Measurements from ENCODE around the gene MSI1.

MSI1 gene

GRCh38 chr12:120376934-120377572, 8.1 kb upstream of the MSI1 start:
- DNase-seq = no peak

- no peak for DNase-seq
Measured at GRCh38 chr12:120376416-120376815, 7.5 kb upstream of the MSI1 start.

GRCh38 chr12:120376009-120376408, 7.0 kb upstream of the MSI1 start:
- DNase-seq = no peak

GRCh38 chr12:120373683-120374082, 4.7 kb upstream of the MSI1 start:
- no peak for DNase-seq

- DNase-seq = no peak
Measured at GRCh38 chr12:120370343-120371243, 1.6 kb upstream of the MSI1 start.

- DNase-seq = no peak
Measured at GRCh38 chr12:120369603-120370342, 809 bp upstream of the MSI1 start.

GRCh38 chr12:120367924-120368788, 808 bp downstream of the MSI1 start:
- DNase-seq = no peak

GRCh38 chr12:120367233-120367923, 1.6 kb downstream of the MSI1 start:
- no peak for DNase-seq

- no peak for DNase-seq
Measured at GRCh38 chr12:120366845-120367232, 2.1 kb downstream of the MSI1 start.

GRCh38 chr12:120366341-120366705, 2.6 kb downstream of the MSI1 start:
- DNase-seq = no peak

- DNase-seq = no peak
Measured at GRCh38 chr12:120365675-120366340, 3.2 kb downstream of the MSI1 start.

- no peak for DNase-seq
Measured at GRCh38 chr12:120364487-120364886, 4.5 kb downstream of the MSI1 start.

GRCh38 chr12:120363274-120363855, 5.6 kb downstream of the MSI1 start:
- no peak for DNase-seq

GRCh38 chr12:120362516-120363273, 6.3 kb downstream of the MSI1 start:
- DNase-seq = no peak

GRCh38 chr12:120361506-120362208, 7.3 kb downstream of the MSI1 start:
- no peak for DNase-seq

- no peak for DNase-seq
Measured at GRCh38 chr12:120359128-120359527, 9.8 kb downstream of the MSI1 start.

- DNase-seq = no peak
Measured at GRCh38 chr12:120358412-120359100, 10.4 kb downstream of the MSI1 start.

- no peak for DNase-seq
Measured at GRCh38 chr12:120357104-120357503, 11.9 kb downstream of the MSI1 start.

GRCh38 chr12:120356567-120357030, 12.4 kb downstream of the MSI1 start:
- peak; percentile 12 for DNase-seq

All from SIG-M5 (cell line).